Measurements from ENCODE around the gene KRT1.

Gene KRT1

DNA sequence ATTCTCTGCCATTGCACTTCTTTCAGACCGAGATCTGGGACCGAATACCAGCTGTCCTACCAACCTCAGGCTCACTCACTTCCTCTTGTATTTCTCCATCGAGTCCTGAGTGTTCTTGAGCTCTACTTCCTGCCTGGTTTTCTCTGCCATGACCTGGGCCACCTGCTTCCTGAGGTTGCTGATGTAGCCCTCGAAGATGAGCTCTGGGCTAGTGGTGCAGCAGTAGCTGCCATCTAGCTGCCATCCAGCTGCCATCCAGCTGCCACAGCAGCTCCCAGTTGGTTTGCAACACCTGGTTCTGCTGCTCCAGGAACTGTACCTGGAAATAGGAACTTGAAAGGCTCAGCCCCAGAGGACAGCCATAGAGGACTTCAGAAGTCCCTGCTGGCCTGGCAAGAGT is 46.8 kb downstream of the KRT1 start:
- in situ Hi-C loops (cut with HindIII; ENCODE audit: low sequenced_read_pairs): no loop called here
- TF ChIP-seq, protein P1, sequence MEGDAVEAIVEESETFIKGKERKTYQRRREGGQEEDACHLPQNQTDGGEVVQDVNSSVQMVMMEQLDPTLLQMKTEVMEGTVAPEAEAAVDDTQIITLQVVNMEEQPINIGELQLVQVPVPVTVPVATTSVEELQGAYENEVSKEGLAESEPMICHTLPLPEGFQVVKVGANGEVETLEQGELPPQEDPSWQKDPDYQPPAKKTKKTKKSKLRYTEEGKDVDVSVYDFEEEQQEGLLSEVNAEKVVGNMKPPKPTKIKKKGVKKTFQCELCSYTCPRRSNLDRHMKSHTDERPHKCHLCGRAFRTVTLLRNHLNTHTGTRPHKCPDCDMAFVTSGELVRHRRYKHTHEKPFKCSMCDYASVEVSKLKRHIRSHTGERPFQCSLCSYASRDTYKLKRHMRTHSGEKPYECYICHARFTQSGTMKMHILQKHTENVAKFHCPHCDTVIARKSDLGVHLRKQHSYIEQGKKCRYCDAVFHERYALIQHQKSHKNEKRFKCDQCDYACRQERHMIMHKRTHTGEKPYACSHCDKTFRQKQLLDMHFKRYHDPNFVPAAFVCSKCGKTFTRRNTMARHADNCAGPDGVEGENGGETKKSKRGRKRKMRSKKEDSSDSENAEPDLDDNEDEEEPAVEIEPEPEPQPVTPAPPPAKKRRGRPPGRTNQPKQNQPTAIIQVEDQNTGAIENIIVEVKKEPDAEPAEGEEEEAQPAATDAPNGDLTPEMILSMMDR (IDR thresholded peaks at IDR 0.05; ENCODE audit: low read depth, low read length): no peak
- no peak overlapping the region for H3K4me3 ChIP-seq (ENCODE audit: low read depth, low read length)
- no peak for DNase-seq (ENCODE audit: low read depth, low spot score)

DNA sequence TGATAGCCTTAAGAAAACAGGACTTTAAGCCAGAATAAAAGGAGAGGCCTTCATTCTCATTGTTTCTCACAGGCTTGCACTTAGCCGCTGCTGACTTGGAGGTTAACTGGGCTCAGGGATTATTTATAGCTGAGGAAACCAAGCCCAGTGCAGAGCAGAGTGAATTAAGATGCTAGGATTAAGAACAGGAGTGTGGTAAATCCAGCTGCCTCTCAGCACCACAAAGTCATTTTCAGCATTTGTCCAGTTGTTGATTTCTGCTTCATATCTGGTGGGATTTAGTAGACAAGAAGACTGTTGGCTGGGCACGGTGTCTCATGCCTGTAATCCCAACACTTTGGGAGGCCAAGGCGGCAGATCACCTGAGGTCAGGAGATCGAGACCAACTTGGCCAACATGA is 47.6 kb downstream of the KRT1 start:
- DNase-seq (ENCODE audit: low read depth, low spot score): no peak
- in situ Hi-C loops (cut with HindIII; ENCODE audit: low sequenced_read_pairs): no loop called here
- H3K4me3 ChIP-seq (ENCODE audit: low read depth, low read length): no peak overlapping the region
- TF ChIP-seq, protein P1 (IDR thresholded peaks at IDR 0.05; ENCODE audit: low read depth, low read length): no peak

DNA sequence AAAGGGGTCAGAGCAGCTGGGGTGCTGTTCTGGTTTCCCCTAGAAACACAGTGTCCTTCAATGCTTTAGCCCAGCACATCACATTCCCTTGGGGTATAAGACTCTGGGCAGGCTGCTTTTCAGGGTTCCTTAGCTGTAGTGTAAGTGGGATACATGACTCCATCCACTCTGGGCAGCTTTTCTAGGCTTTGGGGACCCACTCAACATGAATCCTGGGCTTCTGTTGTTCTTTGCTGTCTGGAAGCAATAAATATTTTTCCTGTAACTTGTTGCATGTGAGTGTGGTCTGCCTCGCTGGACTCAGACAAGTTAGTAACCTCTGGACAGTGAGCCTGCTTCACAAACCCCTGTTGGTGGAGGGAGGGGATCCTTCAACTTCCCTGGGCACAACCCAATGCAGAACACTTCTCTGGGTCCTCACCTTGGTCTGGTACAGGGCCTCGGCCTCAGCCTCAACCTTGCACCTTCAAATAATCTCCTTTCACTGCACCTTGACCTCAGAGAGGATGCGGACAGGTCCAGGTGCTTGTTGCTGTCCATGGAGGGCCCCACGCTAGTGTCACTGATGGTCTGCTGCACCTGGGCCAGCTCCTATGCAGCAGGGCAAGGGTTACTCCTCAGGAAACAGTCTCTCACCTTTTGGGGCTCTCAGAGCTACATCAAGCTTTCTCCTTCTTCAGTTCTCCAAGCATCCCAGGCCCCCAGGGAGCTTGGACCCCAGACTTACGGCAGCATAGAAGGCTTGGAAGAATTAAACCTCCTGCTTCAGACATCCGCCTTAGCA is 48.3 kb downstream of the KRT1 start:
- in situ Hi-C loops (cut with HindIII; ENCODE audit: low sequenced_read_pairs): no loop called here
- no peak overlapping the region for H3K4me3 ChIP-seq (ENCODE audit: low read depth, low read length)
- TF ChIP-seq, protein P1 (IDR thresholded peaks at IDR 0.05; ENCODE audit: low read depth, low read length): no peak
- no peak for DNase-seq (ENCODE audit: low read depth, low spot score)

DNA sequence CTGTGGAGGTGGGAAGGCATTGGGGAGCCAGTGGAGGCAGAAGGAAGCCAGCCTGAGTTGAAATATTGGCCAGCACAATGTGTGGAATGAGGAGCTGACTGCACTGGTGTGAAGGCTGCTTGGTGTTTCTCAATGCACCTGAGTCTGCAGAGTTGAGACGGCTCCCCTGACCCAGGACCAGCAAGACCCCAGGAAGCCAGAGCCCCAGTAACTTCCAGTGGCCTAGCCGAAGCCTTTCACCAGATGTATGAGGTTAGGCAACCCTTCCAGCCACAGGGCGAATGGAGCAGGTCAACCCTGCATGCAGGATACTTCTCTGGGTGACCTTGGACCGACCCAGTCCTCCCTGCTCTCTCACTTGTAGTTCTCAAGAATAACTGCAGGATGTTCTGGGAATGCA is 48.9 kb downstream of the KRT1 start:
- no peak overlapping the region for H3K4me3 ChIP-seq (ENCODE audit: low read depth, low read length)
- in situ Hi-C loops (cut with HindIII; ENCODE audit: low sequenced_read_pairs): no loop called here
- DNase-seq (ENCODE audit: low read depth, low spot score): no peak
- TF ChIP-seq, protein P1 (IDR thresholded peaks at IDR 0.05; ENCODE audit: low read depth, low read length): no peak

DNA sequence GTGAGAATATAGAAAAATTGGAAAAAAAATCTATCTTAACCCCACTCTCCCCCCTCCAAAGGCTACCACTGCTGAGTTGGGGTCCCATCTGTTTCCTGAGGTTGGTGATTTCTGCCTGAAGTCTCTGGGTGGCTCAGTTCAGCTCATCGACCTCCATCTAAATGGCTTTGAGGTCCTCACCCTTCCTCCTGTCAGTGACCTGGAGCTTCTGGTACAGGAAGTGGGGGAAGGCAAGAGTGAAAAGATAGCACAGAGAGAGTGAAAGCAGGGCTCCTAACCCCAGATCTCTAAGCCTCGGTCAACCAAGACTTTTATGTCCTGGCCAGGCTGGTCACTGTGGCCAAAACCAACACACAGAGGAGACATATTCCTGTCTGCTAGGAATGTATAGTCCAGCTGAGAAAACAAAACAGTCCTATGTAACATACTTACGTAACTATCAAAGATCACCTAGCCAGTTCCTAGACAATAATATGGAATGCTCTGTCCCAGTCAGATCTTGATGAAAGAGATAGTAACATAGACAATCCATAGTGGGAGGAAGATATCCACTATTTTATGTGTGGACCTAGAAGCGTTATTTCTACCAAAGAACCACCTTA is 49.5 kb downstream of the KRT1 start:
- H3K4me3 ChIP-seq (ENCODE audit: low read depth, low read length): no peak overlapping the region
- TF ChIP-seq, protein P1 (IDR thresholded peaks at IDR 0.05; ENCODE audit: low read depth, low read length): no peak
- in situ Hi-C loops (cut with HindIII; ENCODE audit: low sequenced_read_pairs): no loop called here
- no peak for DNase-seq (ENCODE audit: low read depth, low spot score)

DNA sequence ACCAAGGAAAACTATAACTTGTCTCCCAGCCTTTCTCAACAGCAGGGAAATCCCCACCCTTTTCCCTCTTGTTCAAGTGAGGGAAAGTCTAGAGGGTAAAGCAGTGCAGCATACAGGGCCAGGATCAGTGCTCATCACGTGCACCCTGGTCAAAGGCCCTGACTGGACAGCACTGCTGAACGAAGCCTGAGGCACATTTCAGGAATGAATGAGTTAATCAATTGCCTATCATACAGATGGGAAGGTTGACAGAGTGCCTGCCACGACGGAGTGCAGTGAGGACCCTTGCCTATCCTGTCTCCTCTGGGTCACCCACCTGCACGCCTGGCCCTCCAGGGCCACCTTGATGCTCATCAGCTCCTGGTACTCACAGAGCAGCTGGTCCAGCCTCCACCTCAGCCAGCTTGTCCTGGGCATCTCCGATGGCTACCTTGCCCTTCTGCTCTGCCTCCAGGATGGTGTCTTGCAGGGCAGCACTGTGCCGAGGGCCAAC is 50.2 kb downstream of the KRT1 start:
- in situ Hi-C loops (cut with HindIII; ENCODE audit: low sequenced_read_pairs): no loop called here
- TF ChIP-seq, protein P1 (IDR thresholded peaks at IDR 0.05; ENCODE audit: low read depth, low read length): no peak
- no peak for DNase-seq (ENCODE audit: low read depth, low spot score)
- H3K4me3 ChIP-seq (ENCODE audit: low read depth, low read length): no peak overlapping the region

Data from astrocyte of the spinal cord (primary cell).